ENCODE results near the gene BMP7. TPM values are rescaled to one million over a fixed set of nuclear protein-coding genes. Genes with fewer than 3 reads are reported as not detected.

The BMP7 gene
- total and polyA plus RNA-seq, 8 donors: 0.67 to 22.4 (median 16.2) TPM

DNA sequence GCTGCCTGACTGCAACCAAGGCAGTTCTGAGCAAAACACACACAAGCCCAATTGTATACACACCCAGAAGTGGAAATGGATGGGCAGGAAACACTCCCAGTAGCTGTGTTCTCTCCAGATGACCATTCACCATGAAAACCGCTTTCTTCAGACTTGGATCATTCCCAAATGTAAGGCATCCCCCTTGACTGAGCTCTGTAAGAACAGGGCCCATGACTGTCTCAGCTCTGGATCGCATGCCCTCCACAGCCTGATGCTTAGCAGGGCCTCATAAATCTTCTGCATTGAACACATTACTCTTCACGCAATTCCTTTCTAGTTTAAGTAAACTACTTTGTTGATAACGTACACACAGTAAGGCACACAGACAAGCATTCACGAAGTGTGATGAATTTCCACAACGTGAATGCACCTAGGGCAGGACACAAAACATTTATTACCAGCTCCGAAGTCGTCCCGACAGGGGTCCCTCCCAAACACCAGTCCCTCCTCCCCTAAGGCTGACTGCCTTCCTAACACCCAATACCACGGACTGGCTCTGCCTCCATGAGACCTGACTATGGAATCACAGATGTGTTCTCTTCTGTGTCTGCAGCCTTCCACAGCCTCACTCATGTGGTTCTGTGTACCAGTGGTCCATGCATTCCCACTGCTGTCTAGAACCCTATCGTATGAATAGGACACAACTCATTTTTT lies 31.7 kb downstream of the BMP7 start:
- H3K27ac ChIP-seq: no peak overlapping the region
- ATAC-seq: no peak
- H3K36me3 ChIP-seq: no peaks in the 10 kb centered on the region
- TF ChIP-seq, protein P1, sequence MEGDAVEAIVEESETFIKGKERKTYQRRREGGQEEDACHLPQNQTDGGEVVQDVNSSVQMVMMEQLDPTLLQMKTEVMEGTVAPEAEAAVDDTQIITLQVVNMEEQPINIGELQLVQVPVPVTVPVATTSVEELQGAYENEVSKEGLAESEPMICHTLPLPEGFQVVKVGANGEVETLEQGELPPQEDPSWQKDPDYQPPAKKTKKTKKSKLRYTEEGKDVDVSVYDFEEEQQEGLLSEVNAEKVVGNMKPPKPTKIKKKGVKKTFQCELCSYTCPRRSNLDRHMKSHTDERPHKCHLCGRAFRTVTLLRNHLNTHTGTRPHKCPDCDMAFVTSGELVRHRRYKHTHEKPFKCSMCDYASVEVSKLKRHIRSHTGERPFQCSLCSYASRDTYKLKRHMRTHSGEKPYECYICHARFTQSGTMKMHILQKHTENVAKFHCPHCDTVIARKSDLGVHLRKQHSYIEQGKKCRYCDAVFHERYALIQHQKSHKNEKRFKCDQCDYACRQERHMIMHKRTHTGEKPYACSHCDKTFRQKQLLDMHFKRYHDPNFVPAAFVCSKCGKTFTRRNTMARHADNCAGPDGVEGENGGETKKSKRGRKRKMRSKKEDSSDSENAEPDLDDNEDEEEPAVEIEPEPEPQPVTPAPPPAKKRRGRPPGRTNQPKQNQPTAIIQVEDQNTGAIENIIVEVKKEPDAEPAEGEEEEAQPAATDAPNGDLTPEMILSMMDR (IDR thresholded peaks at IDR 0.05): no peak
- intact Hi-C loops (cut with DNase I): no loop called here
- peaks cover 0 to under 1% of the 10 kb centered on the region in 2 donors for H3K9me3 ChIP-seq
- no peak overlapping the region for H3K4me3 ChIP-seq
- DNase-seq: no peak
- peaks cover 0 to 49% of the 10 kb centered on the region in 2 donors for H3K27me3 ChIP-seq
- no peaks in the 10 kb centered on the region for H3K4me1 ChIP-seq

DNA sequence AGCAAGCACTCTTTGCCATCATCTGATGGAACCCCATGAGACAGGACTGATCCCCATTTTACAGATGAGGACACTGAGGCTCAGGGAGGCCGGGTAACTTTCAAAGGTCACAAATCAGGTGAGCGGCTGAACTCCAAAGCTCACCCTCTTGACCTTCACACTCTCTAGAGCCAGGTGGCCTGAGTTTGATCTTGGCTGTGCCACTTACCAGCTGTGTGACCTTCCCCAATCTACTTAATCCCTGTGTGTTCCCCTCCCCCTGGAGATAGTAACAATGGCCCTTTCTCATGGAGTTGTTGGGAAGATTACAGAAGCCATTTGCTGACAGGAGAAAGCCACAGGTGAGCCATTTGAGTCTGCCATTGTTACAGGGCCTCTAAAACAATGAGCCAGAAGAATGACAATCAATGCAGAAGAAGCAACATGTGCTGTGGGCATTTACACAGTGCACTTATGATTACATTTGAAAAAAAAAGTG lies 34.5 kb downstream of the BMP7 start:
- no peak overlapping the region for H3K4me3 ChIP-seq
- H3K9me3 ChIP-seq: no peaks in the 10 kb centered on the region
- DNase-seq (no peak), ATAC-seq (no peak)
- peaks cover 0 to 41% of the 10 kb centered on the region in 2 donors for H3K27me3 ChIP-seq
- H3K4me1 ChIP-seq: no peaks in the 10 kb centered on the region
- intact Hi-C loops (cut with DNase I): no loop called here
- H3K27ac ChIP-seq: no peak overlapping the region
- no peaks in the 10 kb centered on the region for H3K36me3 ChIP-seq
- TF ChIP-seq, protein P1 (IDR thresholded peaks at IDR 0.05): no peak

DNA sequence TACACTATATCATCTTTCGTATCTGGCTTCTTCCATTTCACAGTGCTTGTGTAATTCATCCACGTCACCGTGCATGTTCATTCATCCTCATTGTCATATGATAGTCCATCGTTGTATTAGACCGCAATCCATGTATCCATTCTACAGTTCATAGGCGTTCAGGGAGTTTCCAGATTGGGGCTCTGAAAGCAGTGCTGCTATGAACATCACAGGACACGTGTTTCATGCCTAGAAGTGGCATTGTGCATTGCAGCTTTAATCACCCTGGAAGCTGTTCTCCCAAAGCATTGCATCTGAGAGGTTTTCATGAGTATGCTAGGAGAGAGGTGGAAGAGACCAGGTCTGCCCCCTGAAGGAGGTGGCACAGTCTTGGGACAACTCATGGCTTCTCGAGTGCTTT lies 35.3 kb downstream of the BMP7 start:
- Histone ChIP-seq H3K9me3 (no peaks in the 10 kb centered on the region), H3K36me3 (no peaks in the 10 kb centered on the region), H3K27me3 (peaks cover 0 to 32% of the 10 kb centered on the region in 2 donors), H3K27ac (no peak overlapping the region), H3K4me3 (no peak overlapping the region), H3K4me1 (no peaks in the 10 kb centered on the region)
- no peak for DNase-seq
- intact Hi-C loops (cut with DNase I): no loop called here
- ATAC-seq: no peak
- TF ChIP-seq, protein P1 (IDR thresholded peaks at IDR 0.05): no peak

DNA sequence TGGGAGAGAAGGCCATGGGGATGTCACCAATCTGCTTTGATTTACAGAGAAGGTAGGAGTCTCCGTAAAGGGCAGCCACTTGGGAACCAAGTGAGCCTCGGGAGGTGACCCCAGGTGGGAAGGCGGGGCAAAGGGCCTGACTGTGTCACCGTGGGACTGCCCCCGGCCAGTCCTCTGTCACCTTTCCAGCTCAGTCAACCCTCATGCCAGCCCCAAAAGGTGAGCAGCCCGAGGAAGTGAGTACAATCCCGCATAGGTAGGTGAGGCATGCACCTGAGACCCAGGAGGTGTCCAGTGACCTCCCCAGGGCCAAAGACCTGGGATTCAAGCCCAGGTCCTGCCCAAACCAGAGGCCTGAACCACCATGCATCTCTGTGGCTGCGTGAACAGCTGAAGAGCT lies 36.2 kb downstream of the BMP7 start:
- no peak for ATAC-seq
- Histone ChIP-seq H3K4me3 (no peak overlapping the region), H3K27ac (no peak overlapping the region), H3K36me3 (no peaks in the 10 kb centered on the region), H3K27me3 (peaks cover 0 to 29% of the 10 kb centered on the region in 2 donors), H3K9me3 (no peaks in the 10 kb centered on the region), H3K4me1 (no peaks in the 10 kb centered on the region)
- intact Hi-C loops (cut with DNase I): no loop called here
- no peak for DNase-seq
- TF ChIP-seq, protein P1 (IDR thresholded peaks at IDR 0.05): no peak

DNA sequence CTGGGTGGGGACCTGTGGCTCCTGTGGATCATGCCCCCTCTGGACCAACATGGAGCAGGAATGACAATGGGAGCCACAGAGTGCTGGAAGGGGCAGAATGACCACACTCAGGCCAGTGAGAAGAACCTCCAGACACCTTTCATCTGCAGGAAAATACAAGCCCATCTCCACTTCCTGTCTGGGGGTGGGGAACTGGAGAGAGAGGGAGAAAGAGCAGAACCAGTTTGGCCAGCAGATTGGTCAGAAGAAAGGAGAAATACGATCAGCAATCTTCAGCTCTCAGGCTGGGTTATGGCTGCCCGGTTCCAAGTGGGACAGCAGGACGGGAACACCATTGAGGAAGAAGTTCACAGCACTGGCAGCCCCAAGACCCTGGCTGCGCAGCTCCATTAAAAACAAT lies 37.0 kb downstream of the BMP7 start:
- peaks cover 0 to 21% of the 10 kb centered on the region in 2 donors for H3K27me3 ChIP-seq
- no peak overlapping the region for H3K4me3 ChIP-seq
- no peaks in the 10 kb centered on the region for H3K36me3 ChIP-seq
- DNase-seq (no peak), ATAC-seq (no peak)
- H3K4me1 ChIP-seq: no peaks in the 10 kb centered on the region
- intact Hi-C loops (cut with DNase I): no loop called here
- no peak overlapping the region for H3K27ac ChIP-seq
- TF ChIP-seq, protein P1 (IDR thresholded peaks at IDR 0.05): no peak
- H3K9me3 ChIP-seq: no peaks in the 10 kb centered on the region

Measured in left lung (tissue), 10 donors.